Endothelial cell (in vitro differentiated cells): ENCODE data around the gene EN2. TPM values are rescaled to one million over a fixed set of nuclear protein-coding genes. Genes with fewer than 3 reads are reported as not detected.
A peak's percentile ranks its signal among the peaks of the same experiment; 100 is the strongest.

Experiments
- DNase-seq: peaks from one replicate; pipeline ENCODE4 v3.0.0; 2021; ENCODE audit warnings: low spot score
- H3K27ac Mint-ChIP-seq: one replicate; pipeline ENCODE4 v1.8.0; 2021; ENCODE audit warnings: mixed read lengths, inconsistent platforms; ENCODE audit not compliant: unreplicated experiment
- H3K27me3 Mint-ChIP-seq: one replicate; pipeline ENCODE4 v1.8.0; 2021; ENCODE audit warnings: mild to moderate bottlenecking, moderate library complexity, mixed read lengths, inconsistent platforms; ENCODE audit not compliant: unreplicated experiment
- H3K36me3 Mint-ChIP-seq: one replicate; pipeline ENCODE4 v1.8.0; 2021; ENCODE audit warnings: mild to moderate bottlenecking, low read depth, mixed read lengths, inconsistent platforms; ENCODE audit not compliant: unreplicated experiment
- H3K4me1 Mint-ChIP-seq: one replicate; pipeline ENCODE4 v1.8.0; 2021; ENCODE audit warnings: mild to moderate bottlenecking, mixed read lengths, inconsistent platforms; ENCODE audit not compliant: unreplicated experiment
- H3K4me3 Mint-ChIP-seq: one replicate; pipeline ENCODE4 v1.8.0; 2021; ENCODE audit warnings: mild to moderate bottlenecking, mixed read lengths, inconsistent platforms; ENCODE audit not compliant: unreplicated experiment
- H3K9me3 Mint-ChIP-seq: one replicate; pipeline ENCODE4 v1.8.0; 2021; ENCODE audit warnings: mixed read lengths, inconsistent platforms; ENCODE audit not compliant: unreplicated experiment
- total RNA-seq: library from RNA; stranded (reverse); fragmentation: NEBNext Ultra II Directional; extraction: Animal tissue kit (Norgen Biotek cat#: 25700); gene quantifications from one replicate; pipeline ENCODE4 v1.2.1, GENCODE V29; 2021; ENCODE audit not compliant: unreplicated experiment
- TF ChIP-seq, protein P1 (sequence below): fragments of 200-600 bp; sonication (generic); IDR thresholded peaks from one replicate; pipeline ENCODE4 v1.5.0; 2021; ENCODE audit warnings: antibody characterized with exemption; ENCODE audit not compliant: unreplicated experiment

Gene EN2
- total RNA-seq, 1 donor from 2014 or later, result 2.1 TPM

GRCh38 chr7:155454183-155455112 is 3.5 kb upstream of the EN2 start:
- no peak for DNase-seq
- Mint-ChIP-seq H3K27me3 (peaks cover 36% of the 10 kb centered on the region), H3K4me3 (peak overlapping the region; percentile 47), H3K9me3 (no peaks in the 10 kb centered on the region), H3K4me1 (peaks cover 28% of the 10 kb centered on the region), H3K36me3 (no peaks in the 10 kb centered on the region), H3K27ac (no peak overlapping the region)
- TF ChIP-seq, protein P1, sequence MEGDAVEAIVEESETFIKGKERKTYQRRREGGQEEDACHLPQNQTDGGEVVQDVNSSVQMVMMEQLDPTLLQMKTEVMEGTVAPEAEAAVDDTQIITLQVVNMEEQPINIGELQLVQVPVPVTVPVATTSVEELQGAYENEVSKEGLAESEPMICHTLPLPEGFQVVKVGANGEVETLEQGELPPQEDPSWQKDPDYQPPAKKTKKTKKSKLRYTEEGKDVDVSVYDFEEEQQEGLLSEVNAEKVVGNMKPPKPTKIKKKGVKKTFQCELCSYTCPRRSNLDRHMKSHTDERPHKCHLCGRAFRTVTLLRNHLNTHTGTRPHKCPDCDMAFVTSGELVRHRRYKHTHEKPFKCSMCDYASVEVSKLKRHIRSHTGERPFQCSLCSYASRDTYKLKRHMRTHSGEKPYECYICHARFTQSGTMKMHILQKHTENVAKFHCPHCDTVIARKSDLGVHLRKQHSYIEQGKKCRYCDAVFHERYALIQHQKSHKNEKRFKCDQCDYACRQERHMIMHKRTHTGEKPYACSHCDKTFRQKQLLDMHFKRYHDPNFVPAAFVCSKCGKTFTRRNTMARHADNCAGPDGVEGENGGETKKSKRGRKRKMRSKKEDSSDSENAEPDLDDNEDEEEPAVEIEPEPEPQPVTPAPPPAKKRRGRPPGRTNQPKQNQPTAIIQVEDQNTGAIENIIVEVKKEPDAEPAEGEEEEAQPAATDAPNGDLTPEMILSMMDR, result no peak

DNA sequence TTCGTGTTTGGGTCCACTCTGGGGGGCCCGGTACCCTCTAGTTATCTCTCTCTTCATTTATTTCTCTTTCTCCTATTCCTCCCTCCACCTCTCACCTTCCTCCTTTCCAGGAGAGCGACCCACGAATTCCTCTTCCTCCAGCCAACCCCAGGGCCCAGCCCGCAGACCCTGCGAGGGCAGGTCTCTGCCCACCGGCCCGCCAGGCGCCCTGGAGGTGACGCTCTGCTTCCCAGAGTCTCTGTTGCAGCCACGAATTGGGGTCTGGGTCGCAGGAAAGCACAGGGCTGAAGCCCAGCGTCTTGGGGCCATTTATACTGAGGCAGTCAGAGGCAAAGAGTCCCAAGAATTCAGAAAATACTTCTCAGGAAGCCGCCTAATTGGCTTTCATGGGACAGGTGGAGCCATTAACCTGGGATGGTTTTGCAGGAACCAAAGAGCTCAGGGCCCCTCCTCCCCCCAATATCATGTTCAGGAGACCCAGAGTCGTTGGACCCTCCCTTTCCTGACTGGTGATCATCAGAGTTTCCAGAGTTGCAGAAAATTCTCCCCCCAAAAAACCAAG is 2.7 kb upstream of the EN2 start:
- TF ChIP-seq, protein P1, result no peak
- H3K4me3 Mint-ChIP-seq, result no peak overlapping the region
- peaks cover 32% of the 10 kb centered on the region for H3K4me1 Mint-ChIP-seq

GRCh38 chr7:155455776-155456737 is 1.9 kb upstream of the EN2 start:
- peaks cover 38% of the 10 kb centered on the region for H3K27me3 Mint-ChIP-seq
- H3K4me3 Mint-ChIP-seq, result peak overlapping the region; percentile 83
- H3K36me3 Mint-ChIP-seq, result no peaks in the 10 kb centered on the region
- H3K4me1 Mint-ChIP-seq, result peaks cover 30% of the 10 kb centered on the region
- H3K27ac Mint-ChIP-seq, result no peak overlapping the region
- no peaks in the 10 kb centered on the region for H3K9me3 Mint-ChIP-seq
- TF ChIP-seq, protein P1, result no peak
- DNase-seq, result no peak

More for the DNA sequence above, 2.7 kb upstream of the EN2 start:
- Mint-ChIP-seq H3K27ac (no peak overlapping the region), H3K9me3 (no peaks in the 10 kb centered on the region), H3K36me3 (no peaks in the 10 kb centered on the region), H3K27me3 (peaks cover 40% of the 10 kb centered on the region)
- DNase-seq, result no peak

DNA sequence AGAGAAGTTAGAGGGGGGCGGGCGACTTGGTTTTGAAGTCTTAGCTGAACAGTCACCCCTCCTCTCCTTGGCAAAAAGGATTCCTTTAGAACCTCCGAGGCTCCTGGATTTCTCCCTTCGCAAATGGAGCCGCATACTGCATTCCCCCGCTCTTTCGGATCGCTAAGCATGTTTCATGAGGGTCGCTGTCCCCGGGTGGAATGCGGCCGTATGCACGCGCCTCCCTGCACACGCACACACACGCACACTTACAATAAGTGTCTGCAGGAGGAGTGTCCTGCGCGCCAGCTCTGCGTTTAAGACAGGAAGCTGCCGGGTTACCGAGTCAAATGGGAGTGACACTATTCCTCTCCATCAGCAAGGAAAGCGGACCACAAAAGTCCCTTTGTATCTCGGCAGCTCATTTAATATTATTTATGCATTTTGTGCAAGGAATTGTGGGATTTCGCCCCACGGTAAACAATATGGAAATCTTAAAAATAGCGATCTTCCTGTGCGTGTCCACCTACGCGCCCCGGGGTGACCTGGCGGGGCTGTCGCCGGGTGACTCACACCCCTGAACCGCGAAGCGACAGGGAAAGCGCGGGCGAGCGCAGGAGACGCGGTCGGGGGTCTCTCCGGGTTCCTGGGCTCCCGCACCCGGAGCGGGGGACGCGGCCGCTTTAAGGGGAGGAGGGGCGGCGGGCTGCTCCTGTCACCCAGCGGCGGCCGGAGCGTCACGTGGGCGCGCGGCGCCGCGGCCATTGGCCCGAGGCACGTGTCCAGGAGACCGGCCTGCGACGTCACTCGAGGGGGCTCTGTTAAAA is 988 bp upstream of the EN2 start:
- TF ChIP-seq, protein P1, result no peak
- H3K27me3 Mint-ChIP-seq, result peaks cover 35% of the 10 kb centered on the region
- no peak overlapping the region for H3K27ac Mint-ChIP-seq
- H3K4me1 Mint-ChIP-seq, result peaks cover 25% of the 10 kb centered on the region
- no peaks in the 10 kb centered on the region for H3K9me3 Mint-ChIP-seq
- peak overlapping the region; percentile 83 for H3K4me3 Mint-ChIP-seq
- no peaks in the 10 kb centered on the region for H3K36me3 Mint-ChIP-seq
- peak; percentile 74 for DNase-seq
